Activated CD8-positive, alpha-beta memory T cell treated with anti-CD3 and anti-CD28 coated beads, Interleukin-2, amount 50 U/mL, for 4 hours (primary cell): ENCODE data around the gene LRRTM1.

Experiments used
- DNase-seq: peaks from one replicate; pipeline ENCODE4 v3.0.0-alpha.2; 2020

Gene LRRTM1

DNA sequence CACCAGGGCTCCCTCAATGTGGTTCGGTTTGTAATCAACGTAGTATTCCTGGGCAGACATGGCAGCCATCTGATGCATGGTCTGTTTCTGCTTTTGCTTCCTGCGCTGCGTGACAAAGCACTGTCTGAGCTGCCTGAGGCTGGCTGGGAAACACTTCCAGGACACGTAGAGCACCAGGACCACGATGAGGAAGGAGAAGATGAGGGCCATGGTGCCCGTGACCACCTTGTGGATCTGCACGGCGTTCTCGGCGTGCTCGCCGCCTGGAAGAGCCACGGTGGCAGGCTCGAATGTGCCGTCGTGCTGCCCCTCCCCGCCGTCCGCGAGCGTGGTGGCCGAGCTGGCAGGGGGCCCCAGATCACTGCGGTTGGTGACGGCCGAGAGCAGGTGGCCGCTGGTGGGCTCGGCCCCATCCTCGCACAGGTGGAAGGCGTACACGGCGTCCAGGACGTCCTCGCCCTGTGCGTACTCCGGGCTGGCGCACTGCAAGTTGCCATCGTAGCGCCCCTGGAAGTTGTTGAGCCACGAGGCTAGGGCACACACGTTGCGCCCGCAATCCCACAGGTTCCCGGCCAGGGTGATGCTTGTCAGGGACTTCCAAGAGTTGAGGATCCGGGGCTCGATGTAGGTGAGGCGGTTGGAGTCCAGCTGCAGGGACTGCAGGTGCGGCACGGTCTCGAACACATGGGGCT lies 2.1 kb downstream of the LRRTM1 start:
- no peak for DNase-seq

DNA sequence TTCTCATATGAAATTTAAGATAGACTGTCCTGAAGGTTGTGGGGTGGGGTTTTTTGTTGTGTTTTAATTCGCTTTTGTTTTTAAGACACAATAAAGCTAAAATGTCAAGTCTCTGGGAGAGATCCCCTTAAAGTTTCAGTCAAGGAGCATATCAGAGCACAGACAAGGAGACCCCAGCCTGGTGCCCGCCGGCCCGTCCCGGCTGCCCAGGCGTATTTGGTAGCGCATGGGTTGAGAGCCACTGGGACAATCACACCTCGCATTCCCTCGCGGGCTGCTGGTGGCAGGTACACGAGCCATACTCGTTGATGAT lies 2.6 kb downstream of the LRRTM1 start:
- no peak for DNase-seq

DNA sequence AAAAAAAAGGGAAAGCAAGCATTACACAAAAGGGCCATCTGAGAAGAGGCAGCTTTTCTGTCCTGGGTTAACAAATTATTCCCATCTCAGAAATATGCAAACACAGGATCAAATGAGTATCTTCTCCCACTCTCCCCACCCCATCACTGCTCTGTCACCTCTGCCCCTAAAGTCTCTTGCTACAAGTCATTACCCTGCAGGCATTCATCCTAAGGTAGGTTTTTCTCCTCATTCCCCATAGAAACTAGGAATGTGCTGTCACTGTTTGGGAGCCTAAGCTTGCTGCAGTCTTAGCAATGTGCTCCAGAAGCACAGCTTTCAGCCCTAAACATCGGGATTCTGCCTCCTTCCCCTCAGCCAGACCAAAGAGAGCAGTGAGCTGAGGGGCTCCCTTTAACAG lies 3.6 kb downstream of the LRRTM1 start:
- no peak for DNase-seq

GRCh38 chr2:80300346-80300745 lies 4.2 kb downstream of the LRRTM1 start:
- DNase-seq, result no peak

- DNase-seq, result no peak
Measured at GRCh38 chr2:80299661-80300060, 4.9 kb downstream of the LRRTM1 start.

GRCh38 chr2:80298954-80299353 lies 5.6 kb downstream of the LRRTM1 start:
- no peak for DNase-seq

DNA sequence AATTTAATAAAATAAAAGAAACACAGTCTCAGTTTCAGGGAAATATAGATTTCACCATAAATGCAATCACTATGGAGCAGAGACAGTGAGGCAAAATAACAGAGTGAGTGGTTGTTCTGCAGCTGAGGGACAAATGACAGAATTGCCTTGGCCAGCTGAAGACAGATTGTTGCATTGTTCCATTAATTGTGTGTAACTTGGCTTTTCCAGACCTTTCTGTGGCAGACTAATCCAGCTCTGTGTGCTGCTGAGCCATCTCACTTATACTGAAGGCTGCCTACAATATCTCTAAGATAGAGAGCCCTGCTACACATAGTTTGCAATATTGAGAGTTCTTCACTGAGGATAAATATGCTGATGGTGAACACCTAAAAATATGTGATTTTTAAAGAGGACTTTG lies 11.5 kb downstream of the LRRTM1 start:
- DNase-seq, result no peak

GRCh38 chr2:80292474-80292873 lies 12.1 kb downstream of the LRRTM1 start:
- DNase-seq, result no peak

DNA sequence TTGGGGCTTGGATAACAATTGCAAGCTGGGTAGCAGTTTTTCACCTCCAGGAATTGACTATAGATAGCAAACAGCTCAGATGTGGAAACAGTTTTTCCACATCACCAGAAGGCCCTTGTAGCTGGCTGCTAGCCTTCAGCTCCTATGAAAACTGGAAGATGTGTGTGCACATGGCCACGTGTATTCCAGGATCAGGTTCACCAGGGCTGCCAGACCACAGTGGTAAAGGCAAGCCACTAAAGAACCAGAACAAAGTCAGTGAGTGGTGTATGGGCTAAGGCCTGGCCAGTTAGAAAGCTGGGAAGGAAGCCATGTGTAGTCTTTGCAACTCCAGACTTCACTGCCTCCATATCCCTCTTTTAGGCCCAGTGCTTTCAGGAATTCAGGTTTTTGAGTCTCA lies 12.9 kb downstream of the LRRTM1 start:
- no peak for DNase-seq

DNA sequence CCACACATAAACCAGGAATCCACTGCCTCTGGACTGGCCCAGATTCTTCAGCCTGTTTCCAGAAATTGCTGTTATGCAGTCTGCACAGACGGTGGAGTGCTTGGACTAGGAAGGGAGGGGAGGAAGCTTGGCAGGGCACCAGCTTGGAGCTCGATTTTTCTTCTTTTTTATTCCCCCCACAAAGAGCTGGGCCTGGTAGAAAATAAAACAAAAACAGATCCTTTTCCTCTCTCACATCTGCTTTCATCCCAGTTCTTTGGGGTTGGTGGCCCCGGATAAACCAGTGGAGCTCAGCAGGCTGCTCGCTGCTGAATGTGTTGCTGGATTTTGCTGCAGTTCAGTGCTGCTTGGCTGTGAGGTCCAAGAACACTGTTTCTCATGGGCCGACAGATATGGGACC lies 16.0 kb downstream of the LRRTM1 start:
- no peak for DNase-seq

- no peak for DNase-seq
Measured at GRCh38 chr2:80281049-80281448, 23.5 kb downstream of the LRRTM1 start.

- DNase-seq, result no peak
Measured at GRCh38 chr2:80280598-80280997, 24.0 kb downstream of the LRRTM1 start.

- no peak for DNase-seq
Measured at GRCh38 chr2:80269806-80270205, 34.7 kb downstream of the LRRTM1 start.

GRCh38 chr2:80266231-80266630 lies 38.3 kb downstream of the LRRTM1 start:
- no peak for DNase-seq

DNA sequence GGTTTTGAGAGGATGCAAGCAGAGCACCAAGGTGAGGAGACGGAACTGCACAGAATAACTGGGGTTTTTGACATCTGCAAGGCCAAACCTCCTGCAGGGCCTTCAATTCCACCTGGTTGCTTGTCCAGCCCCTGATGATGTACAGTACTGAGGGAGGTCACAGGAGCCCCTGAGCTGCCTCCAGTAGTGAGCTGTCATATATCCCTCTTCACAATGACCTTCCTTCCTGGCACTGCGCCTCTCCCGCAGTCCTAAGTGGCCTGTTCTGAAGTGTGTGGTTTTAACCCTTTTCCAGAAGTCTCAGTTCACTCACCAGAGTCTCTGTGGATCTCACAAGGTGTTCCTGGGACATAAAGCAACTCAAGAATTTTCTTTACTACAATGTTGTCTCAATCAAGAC lies 45.3 kb downstream of the LRRTM1 start:
- no peak for DNase-seq

DNA sequence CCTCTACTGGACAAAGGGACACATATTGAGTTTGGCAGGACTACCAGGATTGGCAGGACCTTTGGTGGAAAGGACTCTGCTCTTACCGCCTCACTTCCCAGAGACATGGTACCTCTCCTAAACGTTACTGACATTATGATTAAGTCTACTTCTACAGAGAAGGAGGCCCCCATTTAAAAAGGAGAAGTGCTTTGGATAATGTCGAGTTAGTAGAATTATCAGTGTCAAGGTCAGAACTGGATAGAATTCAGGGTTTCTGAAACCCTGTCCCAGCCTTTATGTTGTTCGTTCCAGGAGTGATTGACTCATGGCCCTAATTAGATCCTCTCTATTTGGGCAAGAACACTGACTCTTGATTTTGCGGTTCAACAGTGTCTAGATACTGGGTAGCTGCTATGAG lies 45.8 kb downstream of the LRRTM1 start:
- DNase-seq, result no peak

GRCh38 chr2:80258341-80258740 lies 46.2 kb downstream of the LRRTM1 start:
- no peak for DNase-seq

DNA sequence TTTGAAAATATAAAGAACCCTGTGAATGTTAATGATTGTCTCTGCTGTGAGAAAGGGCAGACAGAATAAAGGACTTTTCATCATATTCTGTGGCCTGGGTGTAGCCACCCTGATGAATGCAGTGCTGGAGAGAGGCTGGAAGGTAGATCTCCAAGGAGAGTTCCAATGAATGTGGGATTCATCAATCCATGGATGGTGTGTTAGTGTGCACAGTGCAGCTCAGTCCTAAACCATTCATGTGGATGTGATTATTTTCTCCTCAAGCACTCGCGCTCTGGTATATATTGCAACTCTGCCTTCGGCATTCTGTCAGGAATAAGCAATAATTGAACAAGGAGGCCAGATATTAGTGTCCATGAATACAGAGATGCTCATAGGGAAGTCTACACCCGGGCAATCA lies 47.1 kb downstream of the LRRTM1 start:
- no peak for DNase-seq

DNA sequence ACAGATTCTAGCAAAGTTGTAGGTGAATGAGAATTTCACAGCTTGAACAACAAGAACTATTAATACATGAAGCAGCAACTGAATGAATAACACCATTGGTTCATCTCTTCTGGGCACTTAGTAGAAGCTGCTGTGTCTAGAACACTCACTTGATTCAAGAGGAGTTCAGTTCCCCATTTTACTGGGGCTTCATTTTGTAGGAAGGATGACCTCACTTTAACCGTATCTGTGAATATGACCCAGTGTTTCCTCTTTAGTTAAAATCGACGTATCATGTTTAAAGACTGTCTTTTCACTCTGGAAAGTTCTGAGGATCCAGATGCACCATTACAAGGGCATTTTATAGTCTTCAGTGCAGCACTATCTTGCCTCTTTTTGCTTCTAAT lies 47.8 kb downstream of the LRRTM1 start:
- no peak for DNase-seq

GRCh38 chr2:80255918-80256781 lies 48.4 kb downstream of the LRRTM1 start:
- DNase-seq, result no peak

- no peak for DNase-seq
Measured at GRCh38 chr2:80252294-80252986, 52.1 kb downstream of the LRRTM1 start.
